ENCODE results near the gene CHERP.
A peak's percentile ranks its signal among the peaks of the same experiment; 100 is the strongest.

Gene CHERP

DNA sequence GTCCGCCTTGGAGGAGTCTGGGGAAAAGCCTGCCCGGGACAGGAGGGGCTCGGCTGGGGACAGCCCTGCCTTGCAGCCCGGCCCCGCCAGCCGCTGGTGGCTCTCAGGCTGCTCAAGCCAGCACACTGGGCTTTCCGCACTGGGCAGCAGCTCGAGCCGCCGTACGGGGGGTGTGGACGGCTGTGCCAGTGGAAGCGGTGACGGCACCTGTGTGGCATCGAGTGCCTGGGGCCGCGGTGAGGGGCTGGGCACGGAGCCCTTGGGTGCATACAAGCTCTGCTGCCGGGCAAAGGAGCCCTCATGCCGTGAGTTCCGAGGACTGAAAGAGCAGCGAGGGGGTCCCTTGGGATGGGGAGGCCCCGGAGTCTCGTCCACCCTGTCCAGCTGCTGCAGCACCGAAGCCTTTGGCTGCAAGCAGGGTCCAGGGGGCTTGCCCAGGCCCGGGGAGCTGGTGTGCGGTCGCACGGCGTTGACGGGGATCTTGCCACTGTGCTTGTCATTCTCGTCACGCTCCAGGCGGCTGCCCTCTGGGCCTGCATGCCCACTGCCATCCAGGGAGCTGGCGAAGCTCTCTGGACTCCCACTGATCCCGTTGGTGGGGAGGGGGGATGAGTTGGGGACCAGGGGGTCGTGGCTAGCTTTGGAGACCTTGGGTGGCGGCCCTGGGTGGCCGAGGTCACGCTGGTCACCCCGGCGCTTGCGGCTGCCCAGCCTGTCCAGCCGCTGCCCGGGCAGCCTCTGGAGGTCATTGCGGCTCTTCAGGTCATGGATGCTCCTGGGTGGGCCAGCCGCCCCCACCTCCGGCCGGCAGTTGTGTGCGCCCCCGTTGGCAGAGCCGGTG is 34.7 kb upstream of the CHERP start:
- H3K9me3 ChIP-seq (ENCODE audit: control extremely low read depth in 1 of 5, control insufficient read depth in 4 of 5, insufficient read depth in 2 of 5, low read depth in 1 of 5, low read length in 4 of 5): no peaks in the 10 kb centered on the region
- WGBS (ENCODE audit: insufficient coverage): 96% methylated on average over 47 of the region's 52 CpGs
- H3K4me3 ChIP-seq (ENCODE audit: control insufficient read depth in 1 of 7, extremely low read depth in 1 of 7, insufficient read depth in 4 of 7, low read depth in 2 of 7, low read length in 6 of 7): no peak overlapping the region
- peaks cover 6 to 34% (median 21%) of the 10 kb centered on the region in 4 experiments for H3K4me1 ChIP-seq (ENCODE audit: control extremely low read depth in 1 of 4, control insufficient read depth in 4 of 4, insufficient read depth in 4 of 4, low read length in 3 of 4)
- H3K27me3 ChIP-seq (replicated peaks in 2 of 5; ENCODE audit: control insufficient read depth in 4 of 5, insufficient read depth in 5 of 5, low read length in 4 of 5): no peaks in the 10 kb centered on the region
- H3K36me3 ChIP-seq (ENCODE audit: control insufficient read depth in 4 of 4, insufficient read depth in 4 of 4, low read length in 3 of 4): peaks cover 0 to 63% (median 35%) of the 10 kb centered on the region in 4 experiments
- DNase-seq: no peak
- CTCF ChIA-PET: interaction anchor here (0.9 to 1.3 kb wide), 2 partner anchors 35 to 41 kb away, joined by 3 read pairs; no protein-coding TSS in a partner anchor
- H3K27ac ChIP-seq (ENCODE audit: insufficient read depth in 1 of 2, low read depth in 1 of 2, low read length in 2 of 2, poor library complexity in 1 of 2, severe bottlenecking in 2 of 2): no peak overlapping the region
- POLR2A ChIA-PET: interaction anchor here (0.7 to 1.3 kb wide), 2 partner anchors 8 to 10 kb away, joined by 3 to 4 read pairs; no protein-coding TSS in a partner anchor

DNA sequence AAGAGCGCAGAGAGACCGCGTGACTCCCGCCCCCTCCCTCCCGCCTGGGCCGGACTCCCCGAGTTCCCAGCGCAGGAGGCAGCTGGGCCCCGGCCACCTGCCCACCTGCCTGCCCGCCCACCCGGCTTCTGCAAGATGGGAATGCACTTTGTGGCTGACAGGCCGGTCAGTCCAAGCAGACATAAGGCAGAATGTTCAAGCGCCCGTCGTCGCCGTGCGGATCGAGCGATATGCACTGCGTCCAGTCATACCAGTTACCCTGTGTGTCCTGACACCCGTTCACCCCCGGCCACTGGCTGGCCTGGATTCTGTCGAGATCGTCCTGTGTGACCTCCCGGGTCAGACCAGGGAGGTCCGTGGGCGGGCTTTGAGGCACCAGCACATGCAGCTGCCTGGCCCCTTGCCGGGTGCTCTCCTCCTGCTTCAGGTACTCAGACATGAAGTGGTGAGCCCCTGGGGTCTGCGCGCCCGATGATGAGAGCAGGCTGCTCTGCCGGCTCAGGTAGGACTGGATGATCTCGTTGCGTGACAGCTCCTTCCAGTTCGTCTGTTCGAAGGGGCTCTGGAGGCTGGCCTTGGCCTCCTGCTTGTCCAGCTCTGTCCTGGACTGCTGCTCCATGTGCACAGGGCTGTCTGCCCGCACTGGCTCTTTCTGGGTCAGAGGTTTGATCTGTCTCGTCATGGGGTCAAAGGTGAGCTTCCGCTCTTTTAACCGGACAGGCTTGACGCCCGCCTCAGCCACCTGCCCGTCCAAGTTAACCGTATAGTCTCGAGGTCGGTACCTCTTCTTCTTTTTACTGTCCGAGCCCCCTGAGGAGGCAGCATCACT is 33.8 kb upstream of the CHERP start:
- DNase-seq: no peak
- ChIA-PET POLR2A (interaction anchor here (1.3 kb wide), 1 partner anchor 9 kb away, joined by 3 read pairs; no protein-coding TSS in a partner anchor), CTCF (no interaction called here)
- H3K9me3 ChIP-seq (ENCODE audit: control extremely low read depth in 1 of 5, control insufficient read depth in 4 of 5, insufficient read depth in 2 of 5, low read depth in 1 of 5, low read length in 4 of 5): no peaks in the 10 kb centered on the region
- no peak overlapping the region for H3K27ac ChIP-seq (ENCODE audit: insufficient read depth in 1 of 2, low read depth in 1 of 2, low read length in 2 of 2, poor library complexity in 1 of 2, severe bottlenecking in 2 of 2)
- no peak overlapping the region for H3K4me3 ChIP-seq (ENCODE audit: control insufficient read depth in 1 of 7, extremely low read depth in 1 of 7, insufficient read depth in 4 of 7, low read depth in 2 of 7, low read length in 6 of 7)
- H3K36me3 ChIP-seq (ENCODE audit: control insufficient read depth in 4 of 4, insufficient read depth in 4 of 4, low read length in 3 of 4): peaks cover 0 to 59% (median 35%) of the 10 kb centered on the region in 4 experiments
- H3K4me1 ChIP-seq (ENCODE audit: control extremely low read depth in 1 of 4, control insufficient read depth in 4 of 4, insufficient read depth in 4 of 4, low read length in 3 of 4): peaks cover 7 to 40% (median 29%) of the 10 kb centered on the region in 4 experiments
- H3K27me3 ChIP-seq (replicated peaks in 2 of 5; ENCODE audit: control insufficient read depth in 4 of 5, insufficient read depth in 5 of 5, low read length in 4 of 5): no peaks in the 10 kb centered on the region
- WGBS (ENCODE audit: insufficient coverage): 94% methylated on average over 48 of the region's 48 CpGs

DNA sequence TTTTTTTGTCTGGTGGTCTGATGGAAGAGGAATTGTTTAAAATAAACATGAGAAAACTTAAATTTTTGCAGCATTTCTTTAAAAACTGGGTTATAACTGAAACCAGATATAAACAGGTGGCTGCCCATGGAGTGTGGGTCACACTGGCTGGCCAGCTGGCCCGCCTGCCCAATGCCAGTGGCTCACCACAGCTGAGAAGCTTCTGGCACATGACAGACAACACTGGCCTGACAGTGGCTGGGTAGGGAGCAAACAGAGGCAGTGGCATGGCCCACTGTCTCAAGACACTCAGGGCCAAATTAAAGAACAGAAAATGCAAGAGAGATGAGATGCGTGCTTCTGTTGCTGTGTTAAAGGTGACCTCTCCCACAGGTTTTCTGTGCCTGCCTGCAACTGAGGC is 33.0 kb upstream of the CHERP start:
- H3K4me3 ChIP-seq (ENCODE audit: control insufficient read depth in 1 of 7, extremely low read depth in 1 of 7, insufficient read depth in 4 of 7, low read depth in 2 of 7, low read length in 6 of 7): no peak overlapping the region
- POLR2A ChIA-PET: interaction anchor here (1.3 kb wide), 1 partner anchor 10 kb away, joined by 3 read pairs; no protein-coding TSS in a partner anchor
- peaks cover 0 to 58% (median 35%) of the 10 kb centered on the region in 4 experiments for H3K36me3 ChIP-seq (ENCODE audit: control insufficient read depth in 4 of 4, insufficient read depth in 4 of 4, low read length in 3 of 4)
- no peaks in the 10 kb centered on the region for H3K9me3 ChIP-seq (ENCODE audit: control extremely low read depth in 1 of 5, control insufficient read depth in 4 of 5, insufficient read depth in 2 of 5, low read depth in 1 of 5, low read length in 4 of 5)
- WGBS (ENCODE audit: insufficient coverage): 100% methylated on average over 2 of the region's 2 CpGs
- DNase-seq: no peak
- no peak overlapping the region for H3K27ac ChIP-seq (ENCODE audit: insufficient read depth in 1 of 2, low read depth in 1 of 2, low read length in 2 of 2, poor library complexity in 1 of 2, severe bottlenecking in 2 of 2)
- H3K4me1 ChIP-seq (ENCODE audit: control extremely low read depth in 1 of 4, control insufficient read depth in 4 of 4, insufficient read depth in 4 of 4, low read length in 3 of 4): peaks cover 8 to 48% (median 32%) of the 10 kb centered on the region in 4 experiments
- H3K27me3 ChIP-seq (replicated peaks in 2 of 5; ENCODE audit: control insufficient read depth in 4 of 5, insufficient read depth in 5 of 5, low read length in 4 of 5): no peaks in the 10 kb centered on the region
- CTCF ChIA-PET: no interaction called here

DNA sequence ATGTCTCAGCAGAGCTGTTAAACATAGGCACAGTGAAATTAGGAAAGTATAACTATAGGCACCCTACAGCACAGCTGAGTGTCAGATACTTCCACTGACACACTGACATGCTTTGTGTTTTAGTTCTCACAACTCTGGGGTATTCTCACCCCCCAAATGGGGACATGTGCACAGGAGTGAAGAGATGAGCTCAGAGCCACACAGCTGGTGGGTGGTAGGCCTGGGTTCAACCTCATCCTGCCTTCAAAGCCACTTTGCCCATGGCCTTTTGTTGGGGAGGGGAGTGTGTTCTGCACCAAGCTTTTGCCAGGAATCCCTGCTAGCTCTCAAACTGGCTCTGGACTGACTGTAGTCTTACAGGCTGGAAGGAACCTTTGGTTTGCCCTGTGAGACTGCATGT is 31.7 kb upstream of the CHERP start:
- Histone ChIP-seq H3K9me3 (ENCODE audit: control extremely low read depth in 1 of 5, control insufficient read depth in 4 of 5, insufficient read depth in 2 of 5, low read depth in 1 of 5, low read length in 4 of 5) (no peaks in the 10 kb centered on the region), H3K4me3 (ENCODE audit: control insufficient read depth in 1 of 7, extremely low read depth in 1 of 7, insufficient read depth in 4 of 7, low read depth in 2 of 7, low read length in 6 of 7) (peak overlapping the region in 3 of 7 experiments; percentile 25 to 98 (median 98)), H3K27me3 (replicated peaks in 2 of 5; ENCODE audit: control insufficient read depth in 4 of 5, insufficient read depth in 5 of 5, low read length in 4 of 5) (no peaks in the 10 kb centered on the region), H3K27ac (ENCODE audit: insufficient read depth in 1 of 2, low read depth in 1 of 2, low read length in 2 of 2, poor library complexity in 1 of 2, severe bottlenecking in 2 of 2) (peak overlapping the region in 1 of 2 experiments; percentile 92), H3K36me3 (ENCODE audit: control insufficient read depth in 4 of 4, insufficient read depth in 4 of 4, low read length in 3 of 4) (peaks cover 2 to 64% (median 32%) of the 10 kb centered on the region in 4 experiments), H3K4me1 (ENCODE audit: control extremely low read depth in 1 of 4, control insufficient read depth in 4 of 4, insufficient read depth in 4 of 4, low read length in 3 of 4) (peaks cover 8 to 37% (median 24%) of the 10 kb centered on the region in 4 experiments)
- ChIA-PET CTCF (interaction anchor here (0.8 to 3.6 kb wide), 6 partner anchors 8 to 73 kb away, joined by 3 to 17 read pairs (median 4); partner anchors contain the start of gene MED26), POLR2A (interaction anchor here (1.0 to 4.4 kb wide), 4 partner anchors 8 to 54 kb away, joined by 4 to 16 read pairs (median 10); partner anchors contain the start of gene MED26)
- DNase-seq: no peak

DNA sequence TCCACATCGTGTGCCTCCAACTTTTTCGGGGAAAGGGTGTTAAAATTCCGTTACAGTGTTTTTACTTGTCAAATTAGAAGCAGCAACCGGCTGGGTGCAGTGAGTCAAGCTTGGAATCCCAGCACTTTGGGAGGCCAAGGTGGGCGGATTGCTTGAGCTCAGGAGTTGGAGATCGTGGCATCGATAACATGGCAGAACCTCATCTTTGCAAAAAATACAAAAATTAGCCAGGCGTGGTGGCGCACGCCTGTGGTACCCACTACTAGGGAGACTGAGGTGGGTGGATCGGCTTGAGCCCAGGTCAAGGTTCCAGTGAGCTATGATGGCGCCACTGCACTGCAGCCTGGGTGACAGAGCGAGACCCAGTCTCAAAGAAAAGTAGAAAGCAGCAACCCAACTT is 31.1 kb upstream of the CHERP start:
- Histone ChIP-seq H3K4me3 (ENCODE audit: control insufficient read depth in 1 of 7, extremely low read depth in 1 of 7, insufficient read depth in 4 of 7, low read depth in 2 of 7, low read length in 6 of 7) (peak overlapping the region in 6 of 7 experiments; percentile 86 to 98 (median 96)), H3K36me3 (ENCODE audit: control insufficient read depth in 4 of 4, insufficient read depth in 4 of 4, low read length in 3 of 4) (peaks cover 2 to 66% (median 29%) of the 10 kb centered on the region in 4 experiments), H3K27me3 (replicated peaks in 2 of 5; ENCODE audit: control insufficient read depth in 4 of 5, insufficient read depth in 5 of 5, low read length in 4 of 5) (no peaks in the 10 kb centered on the region), H3K27ac (ENCODE audit: insufficient read depth in 1 of 2, low read depth in 1 of 2, low read length in 2 of 2, poor library complexity in 1 of 2, severe bottlenecking in 2 of 2) (peak overlapping the region; percentile 86 to 92), H3K9me3 (ENCODE audit: control extremely low read depth in 1 of 5, control insufficient read depth in 4 of 5, insufficient read depth in 2 of 5, low read depth in 1 of 5, low read length in 4 of 5) (no peaks in the 10 kb centered on the region), H3K4me1 (ENCODE audit: control extremely low read depth in 1 of 4, control insufficient read depth in 4 of 4, insufficient read depth in 4 of 4, low read length in 3 of 4) (peaks cover 8 to 37% (median 24%) of the 10 kb centered on the region in 4 experiments)
- 82% methylated on average over 13 of the region's 13 CpGs for WGBS (ENCODE audit: insufficient coverage)
- ChIA-PET CTCF (interaction anchor here (1.0 to 3.6 kb wide), 6 partner anchors 9 to 73 kb away, joined by 3 to 17 read pairs (median 5); partner anchors contain the start of gene MED26), POLR2A (interaction anchor here (1.0 to 4.4 kb wide), 4 partner anchors 9 to 55 kb away, joined by 4 to 16 read pairs (median 10); partner anchors contain the start of gene MED26)
- no peak for DNase-seq

DNA sequence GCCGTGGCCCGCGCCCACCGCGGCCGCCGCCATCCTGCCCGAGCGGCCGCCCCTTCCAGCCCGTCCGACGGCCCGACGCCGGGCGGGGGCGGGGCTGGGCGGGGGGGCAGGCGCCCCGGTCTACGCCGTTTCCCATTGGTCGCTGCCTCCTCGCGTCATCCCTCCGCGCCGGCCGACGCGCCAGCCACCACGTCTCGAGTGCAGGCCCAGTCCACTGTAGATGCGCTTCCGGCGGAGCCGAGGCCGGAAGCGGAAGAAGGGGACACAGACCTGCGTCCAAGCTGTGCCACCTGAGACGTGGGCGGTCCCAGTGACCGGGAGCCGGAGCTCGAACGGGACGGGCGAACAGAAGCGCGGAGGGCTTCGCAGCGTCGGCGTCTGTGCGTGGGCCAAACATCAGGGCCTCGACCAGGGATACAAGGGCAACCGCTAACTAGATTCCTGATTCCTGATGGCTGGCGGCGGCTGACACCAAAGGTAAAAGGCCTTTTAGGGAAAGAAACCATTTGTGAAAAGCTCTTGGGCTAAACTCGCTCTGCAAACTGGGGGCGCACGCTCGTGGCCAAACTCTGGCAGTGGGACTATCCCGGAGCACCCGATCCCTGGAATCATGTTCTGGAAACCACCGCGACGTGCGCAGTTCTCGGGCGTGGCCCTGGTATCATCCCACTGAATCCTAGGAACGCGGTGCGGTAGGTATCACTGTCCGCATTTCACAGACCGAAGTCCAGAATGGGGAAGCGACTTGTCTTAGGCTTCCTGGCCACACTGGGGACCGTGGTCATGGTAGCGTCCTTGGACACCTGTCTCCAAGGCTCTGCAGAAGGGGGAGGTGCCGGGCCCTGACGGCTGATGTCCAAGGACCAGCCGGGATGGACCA is 30.3 kb upstream of the CHERP start, which contains the start of gene SLC35E1:
Gene SLC35E1 (minus strand): TSS at position 84 of the 880 bp plus-strand sequence. CDS start 51 bp downstream, at position 33.
- H3K9me3 ChIP-seq (ENCODE audit: control extremely low read depth in 1 of 5, control insufficient read depth in 4 of 5, insufficient read depth in 2 of 5, low read depth in 1 of 5, low read length in 4 of 5): no peaks in the 10 kb centered on the region
- peak; percentile 92 to 95 (median 93) for DNase-seq
- H3K4me3 ChIP-seq (ENCODE audit: control insufficient read depth in 1 of 7, extremely low read depth in 1 of 7, insufficient read depth in 4 of 7, low read depth in 2 of 7, low read length in 6 of 7): peak within 1 kb of the TSS; percentile 79 to 98 (median 95)
- WGBS (ENCODE audit: insufficient coverage): under 1% methylated on average over 81 of the region's 83 CpGs
- ChIA-PET CTCF (interaction anchor here (1.0 to 3.6 kb wide), 5 partner anchors 10 to 74 kb away, joined by 3 to 17 read pairs (median 5); partner anchors contain the start of gene MED26), POLR2A (interaction anchor here (0.6 to 4.4 kb wide), 4 partner anchors 10 to 55 kb away, joined by 3 to 16 read pairs (median 10); partner anchors contain the start of gene MED26)
- H3K36me3 ChIP-seq (ENCODE audit: control insufficient read depth in 4 of 4, insufficient read depth in 4 of 4, low read length in 3 of 4): peaks cover 2 to 65% (median 24%) of the 10 kb centered on the region in 4 experiments
- peak within 1 kb of the TSS; percentile 86 to 92 for H3K27ac ChIP-seq (ENCODE audit: insufficient read depth in 1 of 2, low read depth in 1 of 2, low read length in 2 of 2, poor library complexity in 1 of 2, severe bottlenecking in 2 of 2)
- no peaks in the 10 kb centered on the region for H3K27me3 ChIP-seq (replicated peaks in 2 of 5; ENCODE audit: control insufficient read depth in 4 of 5, insufficient read depth in 5 of 5, low read length in 4 of 5)
- H3K4me1 ChIP-seq (ENCODE audit: control extremely low read depth in 1 of 4, control insufficient read depth in 4 of 4, insufficient read depth in 4 of 4, low read length in 3 of 4): peaks cover 8 to 37% (median 24%) of the 10 kb centered on the region in 4 experiments
